ENCODE data around the gene MOCS3.

- TF ChIP-seq, protein P1, sequence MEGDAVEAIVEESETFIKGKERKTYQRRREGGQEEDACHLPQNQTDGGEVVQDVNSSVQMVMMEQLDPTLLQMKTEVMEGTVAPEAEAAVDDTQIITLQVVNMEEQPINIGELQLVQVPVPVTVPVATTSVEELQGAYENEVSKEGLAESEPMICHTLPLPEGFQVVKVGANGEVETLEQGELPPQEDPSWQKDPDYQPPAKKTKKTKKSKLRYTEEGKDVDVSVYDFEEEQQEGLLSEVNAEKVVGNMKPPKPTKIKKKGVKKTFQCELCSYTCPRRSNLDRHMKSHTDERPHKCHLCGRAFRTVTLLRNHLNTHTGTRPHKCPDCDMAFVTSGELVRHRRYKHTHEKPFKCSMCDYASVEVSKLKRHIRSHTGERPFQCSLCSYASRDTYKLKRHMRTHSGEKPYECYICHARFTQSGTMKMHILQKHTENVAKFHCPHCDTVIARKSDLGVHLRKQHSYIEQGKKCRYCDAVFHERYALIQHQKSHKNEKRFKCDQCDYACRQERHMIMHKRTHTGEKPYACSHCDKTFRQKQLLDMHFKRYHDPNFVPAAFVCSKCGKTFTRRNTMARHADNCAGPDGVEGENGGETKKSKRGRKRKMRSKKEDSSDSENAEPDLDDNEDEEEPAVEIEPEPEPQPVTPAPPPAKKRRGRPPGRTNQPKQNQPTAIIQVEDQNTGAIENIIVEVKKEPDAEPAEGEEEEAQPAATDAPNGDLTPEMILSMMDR (IDR thresholded peaks at IDR 0.05; ENCODE audit: extremely low read depth in 1 of 2, insufficient read depth in 1 of 2, low read depth in 1 of 2, low read length in 2 of 2), result no peak
- no peak for TF ChIP-seq POLR2A (IDR thresholded peaks at IDR 0.05; ENCODE audit: low read depth, low read length)
- no peak for TF ChIP-seq MAX (IDR thresholded peaks at IDR 0.05; ENCODE audit: insufficient read depth, insufficient read length)
- TF ChIP-seq MYC (IDR thresholded peaks at IDR 0.05; ENCODE audit: low read depth, low read length), result no peak
- TF ChIP-seq POLR2AphosphoS5 (IDR thresholded peaks at IDR 0.05; ENCODE audit: insufficient read depth, low read depth, low read length), result no peak
- TF ChIP-seq EZH2 (IDR thresholded peaks at IDR 0.05; ENCODE audit: borderline replicate concordance, low read depth, low read length, severe bottlenecking), result no peak
- TF ChIP-seq FOS (IDR thresholded peaks at IDR 0.05; ENCODE audit: borderline replicate concordance, insufficient read depth, low read length), result no peak
Measured at GRCh38 chr20:50909413-50909812, 49.2 kb upstream of the MOCS3 start.
